WTC11 (cell line): ENCODE results near the gene FUT8.

ENCODE experiments used
- ATF3 ChIP-seq: sonication (generic); formaldehyde crosslinking; conservative IDR thresholded peaks from 2 replicates; pipeline ENCODE4 v1.8.1; 2022; ENCODE audit warnings: mild to moderate bottlenecking, missing genetic modification reagents
- CREB1 ChIP-seq: sonication (generic); formaldehyde crosslinking; IDR thresholded peaks from 2 replicates; pipeline ENCODE4 v1.8.0; 2023; ENCODE audit warnings: mild to moderate bottlenecking, missing genetic modification reagents
- CREM ChIP-seq: sonication (generic); formaldehyde crosslinking; IDR thresholded peaks from 2 replicates; pipeline ENCODE4 v1.8.1; 2022; ENCODE audit warnings: mild to moderate bottlenecking, missing genetic modification reagents, moderate library complexity
- CTCF ChIP-seq: fragments of 200-600 bp; IDR thresholded peaks from 2 replicates; pipeline ENCODE4 v1.8.0; 2022; ENCODE audit warnings: antibody characterized with exemption
- IRF2 ChIP-seq: sonication (generic); formaldehyde crosslinking; IDR thresholded peaks from 2 replicates; pipeline ENCODE4 v1.8.0; 2022; ENCODE audit warnings: low read depth, missing genetic modification reagents, borderline replicate concordance
- NR3C1 ChIP-seq: sonication (generic); formaldehyde crosslinking; conservative IDR thresholded peaks from 2 replicates; pipeline ENCODE4 v1.8.1; 2023; ENCODE audit warnings: low read depth, mild to moderate bottlenecking, missing genetic modification reagents
- PREB ChIP-seq: sonication (generic); formaldehyde crosslinking; IDR thresholded peaks from 2 replicates; pipeline ENCODE4 v1.8.1; 2022; ENCODE audit warnings: mild to moderate bottlenecking, missing genetic modification reagents, moderate library complexity, borderline replicate concordance
- ZNF263 ChIP-seq: sonication (generic); formaldehyde crosslinking; IDR thresholded peaks from 2 replicates; pipeline ENCODE4 v1.8.1; 2022; ENCODE audit warnings: low read depth, mild to moderate bottlenecking, moderate library complexity, missing genetic modification reagents

- no peak for TF ChIP-seq ATF3 (CRISPR knock-in tag)
- no peak for TF ChIP-seq PREB (CRISPR knock-in tag)
- TF ChIP-seq ZNF263 (CRISPR knock-in tag), result no peak
- TF ChIP-seq CTCF, result no peak
- no peak for TF ChIP-seq IRF2 (CRISPR knock-in tag)
- no peak for TF ChIP-seq CREB1 (CRISPR knock-in tag)
- TF ChIP-seq NR3C1 (CRISPR knock-in tag), result no peak
- no peak for TF ChIP-seq CREM (CRISPR knock-in tag)
Observed at GRCh38 chr14:65485516-65485915, 73.0 kb downstream of the FUT8 start.
